Measurements from ENCODE around the gene PEF1. TPM values are rescaled to one million over a fixed set of nuclear protein-coding genes. Genes with fewer than 3 reads are reported as not detected.

PEF1 gene
- polyA plus RNA-seq, 1 donor, result 69.0 TPM

DNA sequence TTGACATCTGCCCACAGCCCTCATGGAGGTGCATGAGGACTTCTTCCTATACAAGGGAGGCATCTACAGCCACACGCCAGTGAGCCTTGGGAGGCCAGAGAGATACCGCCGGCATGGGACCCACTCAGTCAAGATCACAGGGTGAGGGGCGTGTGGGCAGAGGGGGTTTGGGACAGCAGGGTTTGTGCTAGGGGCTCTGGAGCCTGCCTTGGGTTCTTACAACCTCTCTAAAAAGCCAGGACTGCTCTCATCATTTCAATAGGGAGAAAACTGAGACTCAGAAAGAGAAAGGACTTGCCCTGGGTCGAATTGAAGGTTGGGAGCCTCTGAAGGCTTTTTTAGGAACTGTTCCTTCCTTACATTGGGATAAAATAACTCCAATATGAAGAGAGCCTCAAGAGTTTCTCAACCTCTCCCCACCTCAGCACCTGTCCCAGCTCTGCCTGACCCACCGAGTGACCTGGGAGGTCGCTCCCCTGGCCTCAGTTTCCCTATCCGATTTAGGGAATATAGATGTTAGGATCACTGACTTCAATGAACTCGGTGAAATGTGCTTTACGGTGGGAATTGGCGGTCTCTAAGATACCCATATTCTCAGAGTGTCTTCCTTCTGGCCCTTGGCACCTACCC lies 58.8 kb downstream of the PEF1 start:
- DNase-seq, result no peak

DNA sequence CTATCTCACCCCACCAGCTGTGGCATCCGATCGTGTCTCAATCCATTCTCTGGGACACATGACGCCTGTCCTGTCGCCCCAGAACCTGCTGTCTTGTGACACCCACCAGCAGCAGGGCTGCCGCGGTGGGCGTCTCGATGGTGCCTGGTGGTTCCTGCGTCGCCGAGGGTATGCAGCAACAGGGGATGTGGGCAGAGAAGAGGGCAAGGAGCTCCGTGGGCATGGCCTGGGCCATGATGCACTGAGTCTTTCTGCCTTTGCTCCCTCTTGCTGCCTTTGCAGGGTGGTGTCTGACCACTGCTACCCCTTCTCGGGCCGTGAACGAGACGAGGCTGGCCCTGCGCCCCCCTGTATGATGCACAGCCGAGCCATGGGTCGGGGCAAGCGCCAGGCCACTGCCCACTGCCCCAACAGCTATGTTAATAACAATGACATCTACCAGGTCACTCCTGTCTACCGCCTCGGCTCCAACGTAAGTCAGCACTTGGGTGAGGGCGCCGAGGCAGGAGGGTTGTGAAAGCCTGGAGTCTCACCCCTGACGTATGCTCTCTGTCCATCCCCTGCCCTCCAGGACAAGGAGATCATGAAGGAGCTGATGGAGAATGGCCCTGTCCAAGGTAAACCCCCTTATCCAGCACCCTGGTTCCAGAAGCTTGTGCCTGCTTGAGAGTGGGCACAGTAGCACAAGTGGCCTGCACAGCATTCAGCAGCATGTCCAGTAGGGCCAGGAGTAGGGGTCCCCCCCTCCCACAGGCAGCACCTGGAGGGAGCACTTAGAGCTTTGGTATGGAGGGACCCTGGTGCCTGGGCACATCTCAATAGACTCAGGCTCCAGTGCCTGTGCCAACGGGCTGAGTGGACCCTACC lies 59.6 kb downstream of the PEF1 start:
- no peak for DNase-seq

DNA sequence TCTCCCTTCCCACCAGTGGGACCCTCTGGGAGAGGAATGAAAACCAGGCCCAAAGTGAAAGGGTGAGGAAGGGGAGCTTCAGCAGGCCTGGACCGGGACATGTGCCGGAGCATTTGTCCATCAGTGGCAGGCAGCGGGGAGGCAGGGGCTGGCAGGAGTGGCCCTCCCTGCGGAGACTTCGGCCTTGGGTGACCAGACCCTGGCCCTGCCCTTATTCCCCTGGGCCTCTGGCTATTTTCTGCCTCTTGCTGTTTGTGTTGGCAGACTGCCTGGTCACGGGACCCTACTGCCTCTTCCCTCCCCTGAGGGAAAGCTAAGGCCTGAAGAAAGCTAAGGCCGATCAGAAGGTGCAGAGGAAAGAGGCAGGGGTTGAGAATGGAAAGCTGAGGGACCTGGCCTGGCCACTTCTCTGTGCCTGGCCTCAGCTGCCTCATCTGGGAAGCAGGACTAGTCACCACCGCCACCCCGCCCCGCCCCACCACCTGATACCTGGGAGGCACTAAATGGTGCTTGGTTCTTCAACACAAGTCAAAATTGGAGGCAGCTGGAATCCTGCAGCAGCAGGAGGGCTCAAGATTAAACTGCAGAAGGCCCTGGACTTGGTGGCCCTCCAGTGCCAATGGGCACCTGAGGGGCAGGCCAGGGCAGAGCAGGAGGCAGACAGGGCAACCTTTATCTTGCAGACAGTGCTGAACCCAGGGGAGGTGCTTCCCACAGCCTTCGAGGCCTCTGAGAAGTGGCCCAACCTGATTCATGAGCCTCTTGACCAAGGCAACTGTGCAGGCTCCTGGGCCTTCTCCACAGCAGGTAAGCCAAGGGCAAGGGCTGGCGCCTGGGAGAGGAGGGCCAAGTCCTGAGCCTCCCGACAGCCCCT lies 60.4 kb downstream of the PEF1 start:
- DNase-seq, result peak; percentile 82

DNA sequence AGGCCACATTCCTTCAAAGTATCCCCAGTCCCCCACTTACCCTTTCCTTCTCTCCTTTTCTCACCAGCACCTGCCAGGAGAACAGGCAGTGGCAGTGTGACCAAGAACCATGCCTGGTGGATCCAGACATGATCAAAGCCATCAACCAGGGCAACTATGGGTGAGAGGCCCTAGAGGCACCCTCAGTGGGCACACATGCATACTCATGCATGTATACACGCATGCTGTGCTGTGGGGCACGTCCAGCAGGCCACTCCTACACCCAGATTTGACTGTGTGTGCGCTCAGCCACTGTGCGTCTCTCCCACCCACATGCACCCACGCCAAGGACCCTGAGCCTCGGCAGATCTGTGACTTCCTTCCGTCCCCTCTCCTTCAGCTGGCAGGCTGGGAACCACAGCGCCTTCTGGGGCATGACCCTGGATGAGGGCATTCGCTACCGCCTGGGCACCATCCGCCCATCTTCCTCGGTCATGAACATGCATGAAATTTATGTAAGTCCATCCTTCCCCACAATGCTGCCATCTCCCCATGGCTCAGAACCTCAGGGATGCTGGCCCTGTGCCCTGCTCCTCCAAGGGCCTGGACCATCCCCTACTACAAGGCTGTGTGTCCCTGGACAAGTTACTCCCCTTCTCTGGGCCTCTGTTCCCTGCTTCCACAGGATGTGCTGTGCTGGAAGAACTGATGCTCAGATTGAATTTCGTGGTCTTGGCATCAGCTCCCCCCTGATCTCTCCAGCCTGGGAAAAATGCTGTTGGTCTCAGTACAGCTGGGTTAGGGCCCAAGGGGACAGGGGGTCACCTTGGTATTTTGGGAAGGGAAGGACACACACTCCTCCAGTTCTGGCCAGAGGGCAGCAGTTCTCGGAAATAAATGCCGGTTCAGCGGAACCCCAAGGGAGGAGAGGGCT lies 61.3 kb downstream of the PEF1 start:
- DNase-seq, result no peak

DNA sequence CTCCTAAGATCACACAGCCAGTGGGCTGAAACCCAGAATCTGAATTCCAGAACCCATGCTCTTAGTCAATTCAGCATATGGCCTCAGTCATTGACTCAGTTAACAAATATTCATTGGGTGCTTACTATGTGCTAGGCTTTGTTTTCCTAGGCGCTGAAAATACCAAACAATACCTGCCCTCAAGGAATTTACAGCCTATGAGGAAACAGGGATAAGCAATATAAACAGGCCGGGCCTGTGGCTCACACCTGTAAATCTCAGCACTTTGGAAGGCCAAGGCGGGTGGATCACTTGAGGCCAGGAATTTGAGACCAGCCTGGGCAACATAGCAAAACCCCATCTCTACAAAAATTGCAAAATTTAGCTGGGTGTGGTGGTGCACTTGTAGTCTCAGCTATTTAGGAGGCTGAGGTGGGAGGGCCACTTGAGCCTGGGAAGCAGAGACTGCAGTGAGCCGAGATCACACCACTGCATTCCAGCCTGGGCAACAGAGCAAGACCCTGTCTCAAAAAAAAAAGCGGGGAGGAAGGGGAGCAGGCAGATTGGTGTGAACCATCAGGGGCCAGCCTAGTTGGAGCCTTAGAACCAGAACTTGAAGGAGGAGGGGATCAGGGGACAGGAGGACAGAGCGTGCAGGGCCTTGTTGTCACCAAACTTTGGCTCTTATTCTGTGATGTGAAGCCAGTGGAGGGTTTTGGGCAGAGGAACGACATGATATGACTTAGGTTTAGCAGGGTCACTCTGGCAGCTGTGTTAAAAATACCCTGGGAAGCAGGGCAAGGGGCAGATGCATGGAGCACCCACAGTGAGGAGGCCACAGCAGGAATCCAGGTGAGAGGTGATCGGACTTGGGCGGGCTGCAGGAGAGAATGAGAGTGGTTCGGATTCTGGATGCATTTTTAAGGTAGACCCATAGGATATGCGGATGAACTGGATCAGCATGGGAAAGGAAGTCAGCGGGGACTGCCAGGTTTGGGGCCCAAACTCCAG lies 62.6 kb downstream of the PEF1 start:
- DNase-seq, result no peak

DNA sequence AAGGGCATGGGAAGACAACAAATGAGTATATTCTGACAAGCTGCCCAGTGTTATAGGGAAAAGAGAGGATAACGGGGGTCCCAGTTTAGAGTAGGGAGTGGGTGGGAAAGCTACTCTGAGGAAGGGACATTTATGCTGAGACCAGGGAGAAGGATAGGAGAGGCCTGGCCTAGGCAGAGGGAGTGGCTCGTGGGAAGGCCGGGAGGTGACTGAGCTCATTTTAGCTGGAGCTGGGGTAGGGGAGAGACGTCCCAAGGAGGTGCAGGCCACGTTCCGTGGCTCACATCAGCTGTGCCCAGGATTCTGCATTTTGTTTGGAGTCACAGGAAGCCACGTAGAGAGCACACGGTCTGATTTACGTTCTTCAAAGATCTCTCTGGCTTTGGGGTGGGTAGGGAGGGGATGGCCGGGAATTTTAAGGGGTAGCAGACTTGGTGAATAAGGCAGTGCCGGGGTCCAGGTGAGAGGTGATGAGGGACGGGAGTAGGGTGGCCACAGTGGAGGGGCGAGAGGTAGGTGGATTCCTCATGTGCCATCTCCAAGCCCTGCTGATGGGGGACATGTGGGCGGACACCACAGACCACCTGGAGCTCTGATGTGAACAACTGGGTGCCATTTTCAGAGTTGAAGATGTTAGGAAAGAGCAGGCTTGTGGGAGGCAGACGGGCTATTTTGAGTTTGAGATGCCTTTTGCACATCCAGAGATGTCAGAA lies 63.6 kb downstream of the PEF1 start:
- no peak for DNase-seq

DNA sequence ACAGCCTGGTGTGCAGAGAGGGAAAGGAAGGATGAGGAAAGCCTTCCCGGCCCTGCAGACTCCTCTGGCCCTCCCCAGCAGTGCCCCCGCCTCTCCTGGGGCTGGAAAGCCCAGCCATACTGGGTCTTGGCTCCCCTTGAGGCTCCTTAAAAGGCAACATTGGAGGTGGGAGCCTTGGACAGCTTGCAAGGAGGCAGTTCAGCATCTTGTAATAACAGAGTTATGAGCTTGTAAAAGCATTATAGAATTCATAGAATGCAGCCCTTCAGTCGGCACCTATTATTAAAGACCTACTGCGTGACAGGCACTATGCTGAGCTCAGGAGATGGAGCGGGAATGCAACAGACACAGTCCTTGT lies 64.2 kb downstream of the PEF1 start:
- no peak for DNase-seq

Other genes with a start within 250 kb of the PEF1 start
- gene SERINC2, start 231.7 kb downstream of the PEF1 start, polyA plus RNA-seq (ENCODE audit: insufficient read length), result 40.9 TPM
- gene TINAGL1, start 68.4 kb downstream of the PEF1 start, polyA plus RNA-seq (ENCODE audit: insufficient read length), result 31.0 TPM
- 0.13 TPM for gene HCRTR1, start 27.2 kb downstream of the PEF1 start, polyA plus RNA-seq (ENCODE audit: insufficient read length)
- 47.3 TPM for gene COL16A1, start 59.1 kb upstream of the PEF1 start, polyA plus RNA-seq (ENCODE audit: insufficient read length)
- 12.1 TPM for gene ADGRB2, start 119.5 kb upstream of the PEF1 start, polyA plus RNA-seq (ENCODE audit: insufficient read length)
- gene SPOCD1, start 171.1 kb upstream of the PEF1 start, polyA plus RNA-seq (ENCODE audit: insufficient read length), result 0.45 TPM